NAMALWA (cell line): Measurements from ENCODE around the gene EMC9.
"Not testable (repeated sequence)": the region's sequence is repeated elsewhere in the genome, so short reads cannot be mapped to it uniquely, and the experiment has no call there.

Experiments
- DNase-seq: peaks from one replicate; pipeline ENCODE4 v3.0.0-alpha.2; 2015; ENCODE audit warnings: low spot score

EMC9 gene

GRCh38 chr14:24108336-24108874 is 33.0 kb downstream of the EMC9 start:
- DNase-seq, result no peak

- DNase-seq, result no peak
Measured at GRCh38 chr14:24106672-24107271, 34.6 kb downstream of the EMC9 start.

DNA sequence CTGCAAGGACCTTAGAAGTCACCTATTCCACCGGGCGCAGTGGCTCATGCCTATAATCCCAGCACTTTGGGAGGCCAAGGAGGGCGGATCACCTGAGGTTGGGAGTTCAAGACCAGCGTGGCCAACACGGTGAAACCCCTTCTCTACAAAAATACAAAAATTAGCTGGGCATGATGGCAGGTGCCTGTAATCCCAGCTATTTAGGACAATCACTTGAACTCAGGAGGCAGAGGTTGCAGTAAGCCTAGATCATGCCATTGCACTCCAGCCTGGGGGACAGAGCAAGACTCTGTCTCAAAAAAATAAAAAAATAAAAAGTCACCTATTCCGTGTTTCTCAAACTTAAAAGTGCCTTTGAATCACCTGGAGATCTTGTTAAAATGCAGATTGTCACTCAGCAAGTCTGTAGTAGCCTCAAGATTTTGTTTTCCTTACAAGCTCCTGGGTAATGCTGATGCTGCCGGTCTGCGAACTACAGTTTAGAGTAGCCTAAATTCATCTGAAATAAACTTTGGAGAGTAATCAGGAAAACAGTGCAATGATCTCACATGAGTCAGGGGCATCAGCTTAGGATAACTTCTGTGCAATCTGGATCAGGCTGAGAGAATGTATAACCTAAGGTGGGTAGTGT is 35.7 kb downstream of the EMC9 start:
- DNase-seq, result not testable (repeated sequence)

GRCh38 chr14:24103451-24103850 is 37.9 kb downstream of the EMC9 start:
- DNase-seq, result no peak

- no peak for DNase-seq
Measured at GRCh38 chr14:24102357-24103048, 38.9 kb downstream of the EMC9 start.

- no peak for DNase-seq
Measured at GRCh38 chr14:24100982-24101494, 40.4 kb downstream of the EMC9 start.

- no peak for DNase-seq
Measured at GRCh38 chr14:24100197-24100981, 41.0 kb downstream of the EMC9 start.

DNA sequence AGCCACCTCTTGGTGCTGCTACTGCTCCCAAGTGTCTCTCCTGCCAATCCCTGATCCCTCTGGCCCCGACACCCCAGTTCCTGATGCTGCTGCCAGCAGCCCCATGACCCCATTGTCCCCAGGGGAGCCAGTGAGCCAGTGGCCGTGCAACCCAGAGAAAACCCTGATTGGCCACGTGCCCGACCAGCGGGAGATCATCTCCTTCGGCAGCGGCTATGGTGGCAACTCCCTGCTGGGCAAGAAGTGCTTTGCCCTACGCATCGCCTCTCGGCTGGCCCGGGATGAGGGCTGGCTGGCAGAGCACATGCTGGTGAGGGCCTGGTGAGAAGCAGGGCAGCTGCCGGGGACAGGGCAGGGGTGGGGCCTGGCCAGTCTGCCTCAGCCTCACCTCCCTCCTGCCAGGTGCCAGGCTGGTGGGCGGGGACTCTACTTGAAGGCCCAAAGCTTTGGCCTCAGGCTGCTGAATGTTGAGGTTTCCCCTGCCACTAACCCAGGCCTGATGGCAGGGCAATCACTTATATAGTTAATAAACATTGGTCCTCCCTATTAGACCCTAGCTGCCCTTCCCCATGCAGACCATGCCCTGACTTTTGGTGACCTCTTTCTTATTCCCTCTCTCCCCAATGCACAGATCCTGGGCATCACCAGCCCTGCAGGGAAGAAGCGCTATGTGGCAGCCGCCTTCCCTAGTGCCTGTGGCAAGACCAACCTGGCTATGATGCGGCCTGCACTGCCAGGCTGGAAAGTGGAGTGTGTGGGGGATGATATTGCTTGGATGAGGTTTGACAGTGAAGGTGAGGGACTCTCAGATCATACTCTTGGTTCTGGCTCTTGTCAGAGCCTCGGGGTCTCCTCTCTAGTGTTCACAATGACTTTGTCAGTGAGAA is 42.2 kb downstream of the EMC9 start:
- no peak for DNase-seq

GRCh38 chr14:24098229-24098926 is 43.0 kb downstream of the EMC9 start:
- no peak for DNase-seq

GRCh38 chr14:24096545-24097181 is 44.7 kb downstream of the EMC9 start:
- no peak for DNase-seq

- peak; percentile 79 for DNase-seq
Measured at GRCh38 chr14:24095271-24096068, 45.9 kb downstream of the EMC9 start.

DNA sequence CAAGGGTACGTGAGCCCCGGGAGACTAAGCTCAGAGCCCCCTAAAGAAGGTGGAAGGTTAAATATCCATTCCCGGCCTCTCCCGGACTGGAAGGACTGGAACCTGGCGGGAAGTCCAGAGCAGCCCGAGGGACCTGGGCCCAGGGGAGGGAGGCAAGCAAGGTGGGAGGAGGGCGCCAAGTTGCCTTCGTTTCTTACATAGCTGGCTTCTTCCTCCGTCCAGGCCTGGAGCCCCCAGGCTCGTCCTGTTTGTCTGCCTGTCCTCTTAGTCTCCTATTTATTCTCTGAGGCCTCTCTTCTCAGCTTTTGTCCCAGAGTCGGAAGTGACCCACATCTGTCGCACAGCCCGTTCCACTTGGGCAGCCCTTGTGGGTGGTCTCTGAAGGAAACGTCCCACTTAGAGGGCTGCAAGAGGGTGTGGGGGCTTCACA is 46.5 kb downstream of the EMC9 start:
- no peak for DNase-seq

DNA sequence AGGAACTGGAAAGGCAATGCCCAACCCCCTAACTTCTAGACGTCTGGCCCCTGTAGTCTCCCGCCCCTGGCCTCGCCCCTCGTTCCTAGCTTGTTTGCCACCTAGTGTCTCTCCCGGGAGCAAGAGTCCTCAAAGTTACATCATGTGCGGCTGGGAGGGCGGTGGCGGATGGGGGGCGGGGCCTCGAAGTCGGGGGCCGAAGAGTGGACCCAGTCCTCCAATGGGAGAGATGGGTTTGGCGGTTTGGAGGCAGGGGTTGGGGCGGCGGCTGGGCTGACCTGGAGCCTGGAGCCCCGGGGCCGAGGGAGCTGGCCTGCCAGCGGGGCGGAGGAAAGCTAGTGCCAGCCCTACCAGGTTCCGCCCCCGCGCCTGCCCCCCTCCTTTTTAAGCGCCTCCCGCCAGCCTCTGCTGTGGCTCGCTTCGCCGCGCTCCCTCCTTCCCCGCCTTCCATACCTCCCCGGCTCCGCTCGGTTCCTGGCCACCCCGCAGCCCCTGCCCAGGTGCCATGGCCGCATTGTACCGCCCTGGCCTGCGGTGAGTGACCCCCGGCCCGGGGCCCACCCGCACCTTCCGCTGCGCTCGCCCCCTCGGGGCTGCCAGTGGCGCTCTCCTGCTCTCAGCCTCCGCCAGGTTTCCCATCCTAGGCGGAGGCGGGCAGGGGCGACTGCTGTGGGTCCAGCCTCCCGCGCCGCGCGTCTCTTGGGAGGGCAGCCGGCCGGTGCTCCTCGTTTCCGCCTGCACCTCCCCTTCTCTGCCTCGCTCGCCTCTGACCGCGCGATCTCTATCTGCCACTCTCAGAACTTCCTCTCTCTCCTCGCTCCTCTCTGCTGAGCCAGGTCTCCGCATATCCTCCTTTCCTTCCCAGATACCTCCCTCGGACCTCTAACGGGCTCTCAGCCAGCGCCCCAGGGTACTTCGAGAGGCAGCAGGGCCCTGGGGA is 47.2 kb downstream of the EMC9 start, which contains the start of gene PCK2:
Gene PCK2 (plus strand): TSS at position 411 of the 940 bp plus-strand sequence. CDS start 95 bp downstream, at position 506.
- DNase-seq, result peak; percentile 91

DNA sequence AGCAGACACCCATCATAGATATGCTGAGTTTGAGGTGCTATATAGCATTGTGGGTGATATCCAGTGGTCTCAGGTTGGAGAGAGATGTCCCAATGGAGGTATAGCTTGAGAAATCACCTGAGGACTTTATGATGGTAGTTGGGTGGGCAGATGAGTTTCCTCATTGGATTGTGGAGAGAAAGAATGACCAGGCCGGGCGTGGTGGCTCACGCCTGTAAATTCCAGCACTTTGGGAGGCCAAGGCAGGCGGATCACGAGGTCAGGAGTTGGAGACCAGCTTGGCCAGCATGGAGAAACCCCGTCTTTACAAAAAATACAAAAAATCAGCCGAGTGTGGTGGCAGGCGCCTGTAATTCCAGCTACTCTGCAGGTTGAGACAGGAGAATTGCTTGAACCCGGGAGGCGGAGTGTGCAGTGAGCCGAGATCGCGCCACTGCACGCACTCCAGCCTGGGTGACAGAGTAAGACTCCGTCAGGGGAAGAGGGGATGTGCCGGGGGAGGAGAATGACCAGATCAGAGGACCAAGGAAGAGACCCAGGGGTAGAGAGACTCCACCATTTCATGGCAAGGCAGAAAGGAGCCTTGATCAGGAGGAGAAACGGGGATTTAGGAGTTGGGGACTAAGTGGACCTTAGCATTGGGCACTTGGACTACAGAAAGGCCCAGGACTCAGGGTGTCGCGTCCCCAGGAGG is 48.0 kb downstream of the EMC9 start:
- DNase-seq, result no peak

- DNase-seq, result peak; percentile 25
Measured at GRCh38 chr14:24092505-24093206, 48.7 kb downstream of the EMC9 start.

- DNase-seq, result no peak
Measured at GRCh38 chr14:24092110-24092504, 49.3 kb downstream of the EMC9 start.

GRCh38 chr14:24089890-24090289 is 51.5 kb downstream of the EMC9 start:
- DNase-seq, result no peak
